ENCODE data around the gene DPP3.

DPP3 gene

DNA sequence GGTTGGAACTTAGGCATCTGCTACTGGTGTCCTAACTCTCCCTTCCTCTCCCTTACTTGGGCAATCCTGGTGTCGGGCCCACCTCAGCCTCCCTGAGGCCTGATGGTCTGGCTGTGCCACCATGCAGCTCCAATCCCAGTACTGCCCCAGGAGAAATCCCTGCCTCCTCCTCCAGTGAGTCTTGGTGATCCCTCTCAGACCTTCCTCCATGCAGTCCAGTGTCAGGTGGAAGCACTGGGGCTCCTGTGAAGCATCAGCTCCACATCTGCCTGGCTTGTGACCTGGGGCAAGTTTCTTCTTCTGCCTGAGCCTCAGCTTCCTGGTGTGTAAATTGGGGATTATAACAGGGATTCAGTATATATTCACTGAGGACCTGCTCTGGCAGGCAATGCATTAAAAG is 15.3 kb upstream of the DPP3 start:
- no peak for DNase-seq (ENCODE audit: low read depth)

GRCh38 chr11:66465373-66466224 is 14.6 kb upstream of the DPP3 start:
- DNase-seq (ENCODE audit: low read depth): no peak

GRCh38 chr11:66466225-66467033 is 13.8 kb upstream of the DPP3 start, which contains the start of gene PELI3:
Gene PELI3, plus strand, starts transcription at chr11:66466905. Its CDS starts 1,224 bp downstream, at chr11:66468129.
- peak; percentile 88 for DNase-seq (ENCODE audit: low read depth)

GRCh38 chr11:66467034-66467659 is 13.1 kb upstream of the DPP3 start:
- DNase-seq (ENCODE audit: low read depth): no peak

DNA sequence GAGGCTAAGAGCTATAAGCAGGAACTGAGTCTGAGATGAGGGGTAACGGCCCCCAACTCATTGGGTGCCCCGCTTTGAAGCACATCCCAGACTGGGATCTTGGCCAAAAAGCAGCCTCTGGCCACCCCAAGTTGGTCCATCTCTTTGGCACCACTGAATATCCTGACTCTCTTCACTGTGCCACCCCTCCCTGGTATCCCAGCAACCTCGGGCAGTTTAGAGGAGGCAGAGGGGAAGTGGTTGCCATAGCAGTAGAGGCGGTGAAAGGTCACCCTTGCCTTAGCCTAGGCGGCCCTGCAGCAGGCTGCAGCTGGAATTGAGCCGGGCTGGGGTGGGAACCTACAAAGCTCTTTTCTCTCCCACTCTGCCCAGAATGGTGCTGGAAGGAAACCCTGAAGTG is 12.5 kb upstream of the DPP3 start:
- DNase-seq (ENCODE audit: low read depth): no peak

DNA sequence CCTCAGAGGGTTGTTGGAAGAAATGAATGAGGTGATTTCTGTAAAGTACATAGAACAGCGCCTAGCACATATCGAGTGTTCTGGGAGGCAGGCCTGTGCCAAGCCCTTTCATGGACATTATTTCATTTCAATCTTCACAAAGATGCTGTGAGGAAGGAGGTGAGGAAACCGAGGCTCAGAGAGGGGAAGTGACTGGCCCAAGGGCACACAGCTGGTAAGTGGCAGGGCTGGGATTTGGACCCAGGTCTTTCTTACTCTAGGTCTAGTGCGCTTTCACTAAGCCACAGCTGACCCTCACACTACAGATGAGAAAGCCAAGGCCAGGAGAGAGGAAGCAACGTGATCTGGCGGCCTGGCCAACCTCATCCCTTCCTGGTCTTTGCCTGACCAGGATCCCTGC is 11.5 kb upstream of the DPP3 start:
- DNase-seq (ENCODE audit: low read depth): no peak

GRCh38 chr11:66469441-66469840 is 10.8 kb upstream of the DPP3 start:
- DNase-seq (ENCODE audit: low read depth): no peak

GRCh38 chr11:66470015-66470414 is 10.2 kb upstream of the DPP3 start:
- DNase-seq (ENCODE audit: low read depth): no peak

DNA sequence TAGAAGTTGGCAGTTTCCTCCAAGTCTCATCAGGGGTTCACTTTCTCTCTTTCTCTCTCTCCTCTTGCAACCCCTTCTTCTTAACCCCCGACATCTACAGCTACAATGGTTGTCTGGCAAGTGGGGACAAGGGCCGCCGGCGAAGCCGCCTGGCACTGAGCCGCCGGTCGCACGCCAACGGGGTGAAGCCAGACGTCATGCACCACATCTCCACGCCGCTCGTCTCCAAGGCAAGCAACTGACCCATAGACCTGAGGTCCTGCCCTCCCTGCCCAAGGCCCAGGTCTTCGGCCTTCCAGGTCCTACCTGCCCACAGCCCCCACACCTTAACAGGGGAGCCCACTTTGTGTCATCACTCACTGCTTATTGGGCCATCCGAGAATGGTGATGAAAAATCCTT is 9.1 kb upstream of the DPP3 start:
- no peak for DNase-seq (ENCODE audit: low read depth)

GRCh38 chr11:66472054-66472453 is 8.2 kb upstream of the DPP3 start:
- DNase-seq (ENCODE audit: low read depth): no peak

GRCh38 chr11:66473167-66473566 is 7.1 kb upstream of the DPP3 start:
- no peak for DNase-seq (ENCODE audit: low read depth)

DNA sequence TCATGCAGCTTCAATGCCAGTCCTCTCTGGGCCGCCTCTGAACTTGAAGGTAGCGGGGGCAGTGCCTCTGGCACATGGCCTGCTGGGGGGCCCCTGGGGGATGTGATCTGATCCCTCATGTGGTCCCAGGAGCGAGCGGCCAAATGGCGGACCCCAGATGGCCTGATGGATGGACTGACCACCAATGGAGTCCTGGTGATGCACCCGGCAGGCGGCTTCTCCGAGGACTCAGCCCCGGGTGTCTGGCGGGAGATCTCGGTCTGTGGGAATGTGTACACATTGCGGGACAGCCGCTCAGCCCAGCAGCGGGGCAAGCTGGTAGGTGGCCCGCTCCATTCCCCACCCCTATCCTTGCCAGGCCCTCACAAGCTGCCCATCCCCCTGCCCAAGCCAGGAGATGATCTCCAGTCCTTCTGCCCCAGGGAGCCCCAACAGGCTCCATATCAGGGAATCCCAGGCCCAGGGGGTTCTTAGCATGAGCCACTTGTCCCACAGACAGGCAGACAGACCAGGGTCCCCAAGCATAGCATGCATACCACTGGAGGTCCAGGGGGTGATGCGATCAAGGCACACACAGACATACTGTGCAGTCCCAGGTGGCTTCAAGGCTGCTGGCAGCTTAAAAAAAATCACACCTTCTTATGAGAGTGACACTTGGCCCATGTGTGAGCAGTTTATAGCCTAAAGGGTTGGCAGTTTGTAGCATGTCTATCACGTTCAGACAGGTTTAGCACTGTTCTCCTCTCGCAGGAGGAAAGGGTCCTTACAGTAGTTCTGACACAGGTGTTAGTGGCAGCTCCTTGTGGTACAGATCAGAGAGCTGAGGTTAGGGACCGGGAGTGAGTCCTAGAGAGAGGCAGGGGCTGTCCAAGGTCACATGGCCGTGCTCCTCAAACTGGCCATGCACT is 6.4 kb upstream of the DPP3 start:
- DNase-seq (ENCODE audit: low read depth): no peak

DNA sequence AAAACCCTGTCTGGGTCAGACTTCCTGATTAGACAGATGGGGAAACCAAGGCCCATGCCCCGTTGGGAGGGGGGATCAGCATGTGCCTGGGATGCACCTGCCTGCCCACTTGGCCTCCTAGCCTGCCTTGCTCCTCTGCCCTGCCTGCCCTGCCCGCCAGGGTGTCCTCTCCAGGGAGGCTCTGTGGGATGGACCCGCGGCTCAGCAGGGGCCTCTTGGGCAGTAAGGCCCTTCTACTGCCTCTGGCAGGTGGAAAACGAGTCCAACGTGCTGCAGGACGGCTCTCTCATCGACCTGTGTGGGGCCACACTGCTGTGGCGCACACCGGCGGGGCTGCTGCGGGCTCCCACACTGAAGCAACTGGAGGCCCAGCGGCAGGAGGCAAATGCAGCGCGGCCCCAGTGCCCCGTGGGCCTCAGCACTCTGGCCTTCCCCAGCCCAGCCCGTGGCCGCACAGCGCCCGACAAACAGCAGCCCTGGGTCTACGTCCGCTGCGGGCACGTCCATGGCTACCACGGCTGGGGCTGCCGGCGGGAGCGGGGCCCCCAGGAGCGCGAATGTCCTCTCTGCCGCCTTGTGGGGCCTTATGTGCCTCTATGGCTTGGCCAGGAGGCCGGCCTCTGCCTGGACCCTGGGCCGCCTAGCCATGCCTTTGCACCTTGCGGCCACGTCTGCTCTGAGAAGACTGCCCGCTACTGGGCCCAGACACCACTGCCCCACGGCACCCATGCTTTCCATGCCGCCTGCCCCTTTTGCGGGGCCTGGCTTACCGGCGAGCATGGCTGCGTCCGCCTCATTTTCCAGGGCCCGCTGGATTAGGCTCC is 4.7 kb upstream of the DPP3 start:
- no peak for DNase-seq (ENCODE audit: low read depth)

GRCh38 chr11:66476173-66476840 is 3.9 kb upstream of the DPP3 start:
- DNase-seq (ENCODE audit: low read depth): no peak

GRCh38 chr11:66476841-66477251 is 3.4 kb upstream of the DPP3 start:
- no peak for DNase-seq (ENCODE audit: low read depth)

DNA sequence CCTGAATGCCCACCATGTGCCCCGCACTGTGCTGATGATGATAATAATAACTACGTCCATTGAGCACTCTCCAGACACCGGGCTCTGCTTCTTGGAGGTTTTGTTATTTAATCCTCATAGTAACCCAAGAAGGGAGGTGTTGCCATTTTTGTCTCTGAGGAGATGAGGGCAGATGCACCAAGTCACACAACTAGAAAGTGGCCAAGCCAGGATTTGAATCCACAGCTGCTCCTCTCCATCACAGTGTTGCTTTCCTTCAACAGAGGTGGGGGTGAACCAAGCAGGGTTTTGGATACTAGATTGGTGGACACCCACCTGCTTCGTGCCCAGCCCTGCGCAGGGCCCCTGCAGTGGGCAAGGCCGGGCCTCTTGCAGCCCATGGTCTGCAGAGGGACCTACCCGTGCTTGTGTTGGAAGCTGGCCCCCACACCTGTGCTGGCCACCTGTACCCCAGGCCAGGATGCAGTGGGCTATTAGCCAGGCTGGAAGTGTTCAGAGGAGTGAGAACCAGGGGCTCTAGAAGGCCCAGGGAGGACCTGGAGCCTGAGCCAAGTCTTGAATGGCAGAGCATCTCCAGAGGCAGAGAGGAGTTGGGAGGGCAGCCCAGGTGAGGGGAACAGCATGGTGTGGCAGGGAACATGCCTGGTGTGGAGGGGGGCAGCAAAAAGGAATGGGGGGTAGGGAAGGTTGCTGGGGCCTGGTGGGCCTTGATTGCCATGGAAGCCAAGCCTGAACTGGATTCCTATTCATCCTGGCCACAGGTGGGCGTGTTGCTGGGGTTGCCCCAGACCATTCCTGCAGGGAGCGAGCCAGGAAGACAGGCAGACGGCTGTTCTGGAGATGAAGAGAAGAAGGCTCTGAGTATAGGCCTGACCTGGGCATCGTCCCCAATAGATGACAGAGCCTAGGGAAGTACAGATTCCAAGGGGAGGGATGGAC is 2.7 kb upstream of the DPP3 start:
- no peak for DNase-seq (ENCODE audit: low read depth)

- DNase-seq (ENCODE audit: low read depth): no peak
Measured at GRCh38 chr11:66478729-66479393, 1.4 kb upstream of the DPP3 start.

GRCh38 chr11:66479394-66480116 is 679 bp upstream of the DPP3 start:
- DNase-seq (ENCODE audit: low read depth): no peak

All from T-helper 22 cell (primary cell).